Ishikawa (cell line): ENCODE measurements around the gene DOCK1.

ENCODE experiments used
- CEBPB ChIP-seq: IDR thresholded peaks from 2 replicates; pipeline ENCODE4 v1.6.1; 2012
- CREB1 ChIP-seq: IDR thresholded peaks from 2 replicates; pipeline ENCODE4 v1.6.1; 2012; ENCODE audit warnings: low read depth
- EGR1 ChIP-seq: IDR thresholded peaks from 2 replicates; pipeline ENCODE4 v1.6.1; 2012
- EP300 ChIP-seq: IDR thresholded peaks from 2 replicates; pipeline ENCODE4 v1.6.1; 2012; ENCODE audit warnings: borderline replicate concordance
- FOXM1 ChIP-seq: IDR thresholded peaks from 2 replicates; pipeline ENCODE4 v1.6.1; 2012; ENCODE audit warnings: low read depth, borderline replicate concordance
- MAX ChIP-seq: IDR thresholded peaks from 2 replicates; pipeline ENCODE4 v1.6.1; 2012
- NFIC ChIP-seq: IDR thresholded peaks from 2 replicates; pipeline ENCODE4 v1.6.1; 2012
- RAD21 ChIP-seq: IDR thresholded peaks from 2 replicates; pipeline ENCODE4 v1.6.1; 2012; ENCODE audit warnings: low read depth
- REST ChIP-seq: IDR thresholded peaks from 2 replicates; pipeline ENCODE4 v1.6.1; 2012; ENCODE audit warnings: low read depth, mild to moderate bottlenecking
- TAF1 ChIP-seq: IDR thresholded peaks from 2 replicates; pipeline ENCODE4 v1.6.1; 2012; ENCODE audit warnings: low read depth, mild to moderate bottlenecking
- TCF12 ChIP-seq: IDR thresholded peaks from 2 replicates; pipeline ENCODE4 v1.6.1; 2012; ENCODE audit warnings: low read depth
- TEAD4 ChIP-seq: IDR thresholded peaks from 2 replicates; pipeline ENCODE4 v1.6.1; 2012
- USF1 ChIP-seq: IDR thresholded peaks from 2 replicates; pipeline ENCODE4 v1.6.1; 2012
- YY1 ChIP-seq: IDR thresholded peaks from 2 replicates; pipeline ENCODE4 v1.6.1; 2012; ENCODE audit warnings: low read depth
- ZBTB7A ChIP-seq: IDR thresholded peaks from 2 replicates; pipeline ENCODE4 v1.6.1; 2012; ENCODE audit warnings: low read depth

Gene DOCK1

GRCh38 chr10:127028556-127028955 is 123.3 kb downstream of the DOCK1 start:
- TF ChIP-seq CEBPB (no peak), EGR1 (no peak)

- TF ChIP-seq USF1 (no peak), CREB1 (no peak), RAD21 (no peak), YY1 (no peak), CEBPB (no peak), REST (no peak), TAF1 (no peak), EP300 (no peak), NFIC (no peak), TEAD4 (no peak), TCF12 (no peak), EGR1 (no peak), ZBTB7A (no peak), MAX (no peak), FOXM1 (no peak)
These were observed 123.8 kb downstream of the DOCK1 start for GRCh38 chr10:127029061-127029460.

- TF ChIP-seq EP300 (no peak), TAF1 (no peak), TCF12 (no peak), CREB1 (no peak), CEBPB (no peak), EGR1 (no peak), YY1 (no peak), ZBTB7A (no peak), REST (no peak), NFIC (no peak), TEAD4 (no peak), RAD21 (no peak), FOXM1 (no peak), MAX (no peak), USF1 (no peak)
These were observed 128.2 kb downstream of the DOCK1 start for GRCh38 chr10:127033216-127034033.

GRCh38 chr10:127034034-127034633 is 128.9 kb downstream of the DOCK1 start:
- TF ChIP-seq TEAD4 (no peak), MAX (no peak), EGR1 (no peak), REST (no peak), FOXM1 (no peak), CREB1 (no peak), USF1 (no peak), TCF12 (no peak), RAD21 (no peak), EP300 (no peak), YY1 (no peak), NFIC (no peak), TAF1 (no peak), ZBTB7A (no peak)
